Ureter (tissue), 1 donor: ENCODE results near the gene NDUFB11. TPM values are rescaled to one million over a fixed set of nuclear protein-coding genes. Genes with fewer than 3 reads are reported as not detected.

Experiments used
- DNase-seq: peaks from one replicate; pipeline ENCODE4 v3.0.0-alpha.2; 2020; ENCODE audit warnings: low spot score
- total RNA-seq: library from RNA; stranded (reverse); gene quantifications from one replicate; pipeline ENCODE4 v1.2.4, GENCODE V29; 2023
- donor health status: DM: yes; HTN: yes; CAD: no.

The NDUFB11 gene
- total RNA-seq, 1 donor from 2014 or later = 77.2 TPM

GRCh38 chrX:47174846-47175587, 30.5 kb upstream of the NDUFB11 start:
- DNase-seq = peak; percentile 40

DNA sequence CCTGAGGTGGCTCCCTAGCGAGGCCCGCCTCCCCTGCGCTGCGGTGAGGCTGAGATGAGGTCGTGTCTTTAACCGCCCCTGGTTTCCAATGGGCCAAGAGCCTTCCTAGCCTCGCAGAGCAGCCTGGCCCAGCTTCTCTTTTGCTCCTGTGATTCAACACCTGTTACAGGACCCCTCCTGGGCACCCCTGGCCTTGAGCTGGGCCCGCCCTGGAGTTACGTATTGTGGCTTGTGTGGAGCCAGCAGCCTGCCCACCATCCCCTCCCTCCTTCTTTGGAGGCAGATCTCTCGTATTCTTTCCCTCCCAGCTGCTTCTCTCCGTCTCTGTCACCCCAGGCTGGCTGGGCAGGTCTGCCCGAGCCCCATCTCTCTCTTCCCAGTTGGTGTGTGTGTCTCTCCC, 29.9 kb upstream of the NDUFB11 start:
- no peak for DNase-seq

DNA sequence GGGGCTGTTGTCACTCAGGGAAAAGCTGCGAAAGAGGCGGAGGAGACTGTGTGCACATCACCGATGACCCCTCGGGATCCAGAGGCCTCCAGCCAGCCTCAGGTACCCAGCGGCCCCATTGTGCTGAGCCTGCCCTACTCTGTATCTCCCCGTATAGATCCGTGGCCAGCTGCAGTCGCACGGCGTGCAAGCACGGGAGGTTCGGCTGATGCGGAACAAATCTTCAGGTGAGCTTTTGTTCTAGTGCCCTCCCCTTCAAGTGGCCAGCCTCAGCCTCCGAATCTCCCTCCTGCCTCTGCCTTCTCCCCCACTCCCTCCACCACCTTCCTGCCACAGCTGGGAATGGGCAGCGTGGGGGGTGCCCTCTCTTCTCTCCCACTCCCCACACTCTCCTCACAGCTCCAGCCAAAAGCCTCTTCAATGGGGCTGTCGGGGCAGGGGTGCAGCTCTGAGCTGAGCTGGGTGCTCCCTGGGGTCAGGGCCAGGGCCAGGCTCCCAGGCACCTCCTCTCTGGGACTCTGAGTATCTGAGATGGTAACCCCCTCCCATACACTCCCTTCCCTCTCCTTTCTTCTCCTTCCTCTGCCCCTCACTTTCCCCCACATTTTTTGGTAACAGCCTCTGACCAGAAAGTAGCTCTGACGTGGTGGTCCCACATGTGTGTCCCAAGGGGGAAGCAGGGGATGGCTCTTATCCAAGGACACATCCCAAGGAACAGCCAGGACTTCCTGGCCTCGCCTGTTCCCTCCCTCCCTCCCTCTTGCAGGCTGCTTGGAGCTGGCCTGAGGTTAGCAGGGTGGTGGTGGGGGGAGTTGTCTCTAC, 28.7 kb upstream of the NDUFB11 start:
- DNase-seq = peak; percentile 29

GRCh38 chrX:47172549-47172948, 28.0 kb upstream of the NDUFB11 start:
- peak; percentile 33 for DNase-seq

- no peak for DNase-seq
These were observed 27.5 kb upstream of the NDUFB11 start for GRCh38 chrX:47171996-47172395.

DNA sequence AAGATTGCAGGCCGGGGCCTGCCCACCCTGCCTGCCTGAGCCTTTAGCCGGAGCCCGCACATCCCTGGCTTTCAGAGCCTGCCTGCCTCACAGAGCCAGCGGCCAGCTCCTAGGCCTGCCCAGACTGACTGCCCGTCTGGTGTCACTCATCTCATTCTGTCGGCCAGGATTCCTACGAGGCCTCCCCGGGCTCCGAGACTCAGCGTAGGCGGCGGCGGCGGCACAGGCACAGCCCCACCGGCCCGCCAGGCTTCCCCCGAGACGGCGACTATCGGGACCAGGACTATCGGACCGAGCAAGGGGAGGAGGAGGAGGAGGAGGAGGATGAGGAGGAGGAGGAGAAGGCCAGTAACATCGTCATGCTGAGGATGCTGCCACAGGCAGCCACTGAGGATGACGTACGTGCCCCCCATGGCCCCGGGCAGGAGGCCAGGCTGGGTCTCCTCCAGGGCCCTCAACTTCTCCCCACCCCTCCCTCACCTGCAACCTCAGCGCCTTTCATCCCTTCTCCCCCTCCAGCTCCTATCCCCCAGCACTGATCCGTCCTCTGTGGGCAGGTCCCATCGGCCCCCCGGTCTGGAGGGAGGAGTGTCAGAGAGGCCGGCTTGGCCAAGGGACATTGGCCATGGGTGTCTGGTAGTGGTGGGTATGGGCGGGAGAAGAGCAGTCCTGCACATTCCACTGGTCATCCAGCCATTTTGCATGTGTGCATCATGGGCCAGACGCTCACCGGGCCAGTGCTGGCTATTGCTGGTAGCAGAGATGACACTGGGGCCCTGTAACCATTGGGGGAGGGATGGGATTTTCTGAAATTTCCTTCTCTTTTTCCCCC, 26.6 kb upstream of the NDUFB11 start:
- DNase-seq = no peak

GRCh38 chrX:47169726-47170515, 25.4 kb upstream of the NDUFB11 start:
- DNase-seq = no peak

- DNase-seq = no peak
These were observed 24.8 kb upstream of the NDUFB11 start for GRCh38 chrX:47169273-47169672.

DNA sequence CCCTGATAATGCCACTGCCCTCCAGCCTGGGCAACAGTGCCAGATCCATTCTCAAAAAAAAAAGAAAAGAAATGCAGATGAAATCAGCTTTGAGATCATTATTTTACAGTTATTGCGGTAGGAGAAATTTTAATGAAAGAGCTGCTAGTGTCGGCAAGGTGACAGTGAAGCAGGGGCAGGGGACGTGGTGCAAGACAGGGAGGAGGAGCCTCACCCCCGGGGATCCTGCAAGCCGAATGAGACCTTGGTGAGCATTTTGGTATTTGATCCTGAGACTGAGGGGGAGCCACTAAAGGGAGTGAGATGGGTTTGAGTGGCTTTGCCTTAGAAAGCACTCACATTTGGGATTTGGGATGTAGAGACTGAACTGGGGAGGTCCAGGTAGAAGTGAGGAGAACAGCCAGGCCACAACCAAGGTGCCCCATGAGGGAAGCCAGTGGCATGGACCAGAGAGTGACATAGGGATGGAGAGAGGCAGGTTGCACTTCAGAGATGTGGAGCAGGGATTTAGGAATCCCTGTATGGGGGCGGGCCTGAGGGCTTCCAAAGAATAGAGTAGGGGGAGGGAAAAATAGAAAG, 24.1 kb upstream of the NDUFB11 start:
- DNase-seq = no peak

- DNase-seq = peak; percentile 19
These were observed 21.6 kb upstream of the NDUFB11 start for GRCh38 chrX:47166126-47166525.

DNA sequence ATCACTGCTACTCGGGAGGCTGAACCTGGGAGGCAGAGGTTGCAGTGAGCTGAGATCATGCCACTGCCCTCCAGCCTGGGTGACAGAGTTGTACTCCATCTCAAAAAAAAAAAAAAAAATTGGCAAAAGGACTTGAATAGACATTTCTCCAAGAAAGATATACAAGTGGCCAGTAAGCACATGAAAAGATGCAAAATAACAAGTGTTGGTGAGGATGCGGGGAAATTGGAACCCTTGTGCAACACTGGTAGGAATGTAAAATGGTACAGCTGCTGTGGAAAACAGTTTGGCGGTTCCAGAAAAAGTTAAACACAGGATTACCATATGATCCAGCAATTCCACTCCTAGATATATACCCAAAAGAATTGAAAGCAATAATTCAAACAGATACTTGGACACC, 19.9 kb upstream of the NDUFB11 start:
- DNase-seq = no peak

DNA sequence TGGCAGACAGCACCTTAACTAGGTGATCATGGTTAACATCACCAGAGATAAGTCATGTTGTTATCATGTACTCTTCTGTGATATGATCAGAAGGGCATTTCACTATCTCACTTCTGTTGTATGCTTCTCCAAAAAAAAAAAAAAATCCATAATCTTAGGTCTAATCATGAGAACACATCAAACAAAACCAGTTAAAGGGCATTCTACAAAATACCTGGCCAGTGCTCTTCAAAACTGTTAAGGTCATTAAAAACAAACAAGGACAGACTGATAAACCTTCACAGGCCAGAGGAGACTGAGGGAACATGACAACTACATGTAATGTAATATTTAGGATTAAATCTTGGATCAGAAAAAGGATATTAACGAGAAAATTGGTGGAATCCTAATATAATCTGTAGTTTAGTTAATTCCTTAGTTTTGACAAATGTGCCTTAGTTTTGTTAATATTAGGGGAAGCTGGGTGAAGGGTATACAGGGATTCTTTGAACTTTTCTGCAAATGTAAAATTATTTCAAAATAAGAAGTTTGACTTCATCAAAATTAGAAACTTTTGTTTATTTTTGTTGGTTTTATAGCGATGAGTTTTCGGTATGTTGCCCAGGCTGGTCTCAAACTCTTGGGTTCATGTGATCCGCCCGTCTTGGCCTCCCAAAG, 18.6 kb upstream of the NDUFB11 start:
- DNase-seq = no peak

DNA sequence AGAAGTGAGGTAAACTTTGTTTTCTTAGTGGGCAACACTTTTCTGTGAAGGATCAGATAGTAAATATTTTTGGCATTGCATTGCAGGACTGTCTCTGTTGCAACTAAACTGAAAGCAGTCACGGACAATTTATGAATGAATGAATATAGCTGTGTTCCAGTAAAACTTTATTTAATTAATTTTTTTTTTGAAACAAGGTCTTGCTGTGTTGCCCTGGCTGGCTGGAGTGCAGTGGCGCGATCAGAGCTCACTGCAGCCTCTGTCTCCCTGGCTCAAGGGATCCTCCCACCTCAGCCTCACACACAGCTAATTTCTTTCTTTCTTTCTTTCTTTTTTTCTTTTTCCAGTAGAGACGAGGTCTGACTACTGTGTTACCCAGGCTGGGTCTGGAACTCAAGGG, 16.3 kb upstream of the NDUFB11 start:
- no peak for DNase-seq

- DNase-seq = no peak
These were observed 14.3 kb upstream of the NDUFB11 start for GRCh38 chrX:47158781-47159180.

GRCh38 chrX:47158131-47158530, 13.6 kb upstream of the NDUFB11 start:
- DNase-seq = no peak

- no peak for DNase-seq
These were observed 12.4 kb upstream of the NDUFB11 start for GRCh38 chrX:47156611-47157520.

- no peak for DNase-seq
These were observed 6.9 kb upstream of the NDUFB11 start for GRCh38 chrX:47151435-47151834.

- no peak for DNase-seq
These were observed 4.4 kb upstream of the NDUFB11 start for GRCh38 chrX:47148946-47149345.
